Motor neuron (in vitro differentiated cells): ENCODE data around the gene ARHGAP10. TPM values are rescaled to one million over a fixed set of nuclear protein-coding genes. Genes with fewer than 3 reads are reported as not detected.
A peak's percentile ranks its signal among the peaks of the same experiment; 100 is the strongest.

Source experiments
- ATAC-seq, 8 experiments: fragments of 200-7000 bp; cut with Tn5 transposase; replicated peaks in 6 of 8; 2 replicates each; pipeline ENCODE4 v1.8.0; 2021; ENCODE audit warnings: mild to moderate bottlenecking in 8 of 8, moderate library complexity in 8 of 8
- H3K27ac ChIP-seq, 2 donors: fragments of 250-450 bp; sonication (Bioruptor Pico); 2 replicates each; pipeline ENCODE4 v1.9.0; 2021; ENCODE audit warnings: antibody characterized with exemption in 2 of 2, mild to moderate bottlenecking in 2 of 2, moderate library complexity in 1 of 2
- H3K4me1 ChIP-seq, 2 donors: fragments of 250-450 bp; sonication (Bioruptor Pico); replicated peaks in 1 of 2; 2 replicates each; pipeline ENCODE4 v1.6.1; 2021; ENCODE audit warnings: antibody characterized with exemption in 2 of 2, mild to moderate bottlenecking in 2 of 2, moderate library complexity in 1 of 2
- H3K4me3 ChIP-seq, 5 donors: fragments of 250-450 bp; sonication (Bioruptor Pico); 2 replicates each; pipeline ENCODE4 v1.9.0; 2021; ENCODE audit warnings: antibody characterized with exemption in 5 of 5, mild to moderate bottlenecking in 5 of 5, moderate library complexity in 4 of 5
- WGBS, 10 experiments: fragments of 450-650 bp; shearing (Covaris generic); methylation state at CpG; one replicate each; pipeline ENCODE4 v1.0.0; 2022; 5-methylcytosine and 5-hydroxymethylcytosine counted together
- in situ Hi-C, 9 experiments: fragments of 400-800 bp; cut with MboI; loops; one replicate each; pipeline ENCODE4 v1.15.0; 2021; ENCODE audit warnings: low sequenced_read_pairs in 9 of 9, low pct_unique_long_range_greater_than_20kb in 2 of 9; ENCODE audit not compliant: unreplicated experiment in 9 of 9
- total RNA-seq, 8 experiments: library from RNA; unstranded; fragments of 300-600 nt; gene quantifications; 2 replicates each; pipeline versions ENCODE4 v1.2.3 to v1.2.4, GENCODE V29; 2022

Gene ARHGAP10
- total RNA-seq, 8 experiments from 2014 or later = 1.6 to 16.1 (median 8.2) TPM

DNA sequence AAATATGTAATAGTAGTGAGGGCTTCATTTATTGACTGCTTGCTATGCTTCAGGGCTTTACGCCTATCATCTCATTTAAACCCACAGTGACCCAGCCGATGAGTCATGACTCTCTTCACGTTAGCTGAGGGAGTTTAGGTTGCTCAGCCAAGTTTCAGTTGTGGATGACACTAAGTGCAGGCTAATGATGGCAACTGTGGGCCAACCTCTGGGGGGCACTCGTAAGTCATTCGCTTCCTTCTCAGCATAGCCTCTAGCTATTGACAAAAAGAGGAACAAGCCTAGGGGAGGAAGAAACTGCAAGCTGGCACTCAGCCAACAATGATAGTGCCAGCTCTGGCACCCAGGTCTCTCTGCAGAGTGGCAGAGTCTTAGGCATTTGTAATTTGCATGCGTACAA is 325.0 kb downstream of the ARHGAP10 start:
- Histone ChIP-seq H3K4me1 (peaks cover 16 to 17% of the 10 kb centered on the region in 2 donors), H3K27ac (no peak overlapping the region), H3K4me3 (no peak overlapping the region)
- in situ Hi-C loops = no loop called here
- ATAC-seq = peak in 1 of 8 experiments; percentile 53
- WGBS, 10 experiments = 53 to 100% (median 90%) methylated on average over 1 to 6 of the region's 6 CpGs; no CpG with 5 or more reads in 1 of the 10 experiments

DNA sequence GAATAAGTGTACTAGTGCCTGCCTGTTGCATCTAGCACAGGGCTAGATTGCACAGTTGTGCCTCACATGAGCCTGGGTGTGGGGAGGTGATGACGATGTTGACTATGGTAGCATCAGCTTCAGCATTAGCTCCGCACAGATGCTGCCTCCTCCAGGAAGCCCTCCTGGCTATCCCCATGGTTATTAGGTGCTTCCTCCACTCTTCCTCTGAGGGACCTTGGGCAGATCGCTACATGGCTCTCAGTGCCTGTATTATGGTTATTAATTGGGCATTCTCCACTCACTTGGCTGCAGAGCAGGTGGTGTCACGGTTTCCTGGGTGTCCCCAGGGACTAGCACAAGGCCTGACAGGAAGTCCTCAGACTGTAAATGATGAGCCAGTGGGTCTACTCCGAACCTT is 325.6 kb downstream of the ARHGAP10 start:
- H3K4me1 ChIP-seq = peaks cover 16 to 17% of the 10 kb centered on the region in 2 donors
- in situ Hi-C loops = no loop called here
- 58 to 100% (median 100%) methylated on average over 1 to 3 of the region's 5 CpGs; no CpG with 5 or more reads in 3 of the 10 experiments for WGBS, 10 experiments
- no peak for ATAC-seq
- no peak overlapping the region for H3K27ac ChIP-seq
- H3K4me3 ChIP-seq = no peak overlapping the region

DNA sequence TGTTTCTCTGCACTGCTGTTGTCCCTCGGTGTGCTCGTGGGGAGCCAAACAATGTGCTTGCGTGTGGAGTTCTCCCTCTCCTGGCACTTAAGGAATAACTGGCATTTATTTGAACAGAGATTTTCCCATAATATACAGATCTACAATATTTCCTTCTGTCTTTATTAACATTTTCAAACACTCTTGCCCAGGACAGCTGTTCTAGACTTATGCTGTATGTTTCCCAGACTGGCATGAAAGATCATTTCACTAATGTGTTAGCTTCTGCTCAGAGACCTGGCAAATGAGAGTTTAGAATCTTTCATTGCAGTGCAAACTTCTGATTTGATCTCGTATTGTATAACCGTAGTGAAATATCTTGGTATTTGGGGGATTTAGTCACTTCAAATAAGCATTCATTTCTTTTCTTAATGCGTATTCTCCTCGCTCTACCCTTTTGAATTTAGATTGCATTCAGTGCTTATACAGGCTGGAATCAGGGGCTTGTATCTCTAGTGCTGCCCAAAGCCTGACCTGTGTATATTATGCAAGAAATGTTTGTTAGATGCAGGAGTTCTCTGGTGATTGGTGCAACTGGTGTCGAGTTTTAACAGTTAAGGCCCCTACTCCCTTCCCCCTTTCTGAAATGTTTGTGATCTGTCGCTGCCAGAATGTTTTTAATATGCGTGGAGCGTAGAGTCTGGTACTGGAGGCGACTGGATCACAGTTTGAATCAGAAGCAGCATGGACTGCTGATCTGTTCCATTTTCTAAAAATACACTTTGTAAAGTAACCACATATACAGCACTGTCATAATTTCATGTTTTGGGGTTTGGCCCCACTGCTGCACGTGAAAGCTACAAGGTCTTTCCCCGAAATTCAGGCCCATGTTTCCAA is 326.3 kb downstream of the ARHGAP10 start:
- 75 to 95% (median 86%) methylated on average over 3 to 14 of the region's 14 CpGs for WGBS, 10 experiments
- H3K27ac ChIP-seq = no peak overlapping the region
- ATAC-seq = peak in 1 of 8 experiments; percentile 42
- H3K4me3 ChIP-seq = no peak overlapping the region
- H3K4me1 ChIP-seq = peaks cover 16 to 17% of the 10 kb centered on the region in 2 donors
- in situ Hi-C loops = no loop called here

DNA sequence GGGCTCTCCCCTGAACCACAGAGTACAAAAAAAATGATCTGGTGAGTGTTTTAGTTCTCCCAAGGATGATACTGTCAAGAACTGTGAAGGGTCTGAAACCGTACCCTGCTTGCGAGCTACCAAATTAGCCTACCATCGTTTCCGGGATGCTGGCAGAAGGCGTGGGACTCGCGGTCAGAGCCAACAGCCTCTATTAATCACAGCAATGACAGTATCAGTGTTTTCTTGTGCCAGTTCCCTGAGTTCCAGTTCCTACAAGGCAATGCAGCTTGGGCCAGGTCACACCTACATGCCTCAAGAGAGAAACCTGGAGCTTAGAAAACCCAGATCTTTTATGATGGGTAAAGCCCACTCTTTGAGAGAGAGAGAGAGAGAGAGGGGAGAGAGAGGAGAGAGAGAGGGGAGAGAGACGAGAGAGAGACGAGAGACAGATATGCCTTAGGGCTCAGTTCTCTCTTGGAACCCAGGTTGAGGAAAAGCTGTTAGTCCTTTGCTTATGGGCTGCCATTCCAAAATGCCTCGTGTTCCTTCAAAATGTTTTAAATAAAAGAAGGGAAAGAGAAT is 327.8 kb downstream of the ARHGAP10 start:
- no peak overlapping the region for H3K27ac ChIP-seq
- H3K4me1 ChIP-seq = peaks cover 18 to 23% of the 10 kb centered on the region in 2 donors
- 85 to 100% (median 93%) methylated on average over 1 to 8 of the region's 10 CpGs; no CpG with 5 or more reads in 3 of the 10 experiments for WGBS, 10 experiments
- in situ Hi-C loops = no loop called here
- H3K4me3 ChIP-seq = no peak overlapping the region
- no peak for ATAC-seq

DNA sequence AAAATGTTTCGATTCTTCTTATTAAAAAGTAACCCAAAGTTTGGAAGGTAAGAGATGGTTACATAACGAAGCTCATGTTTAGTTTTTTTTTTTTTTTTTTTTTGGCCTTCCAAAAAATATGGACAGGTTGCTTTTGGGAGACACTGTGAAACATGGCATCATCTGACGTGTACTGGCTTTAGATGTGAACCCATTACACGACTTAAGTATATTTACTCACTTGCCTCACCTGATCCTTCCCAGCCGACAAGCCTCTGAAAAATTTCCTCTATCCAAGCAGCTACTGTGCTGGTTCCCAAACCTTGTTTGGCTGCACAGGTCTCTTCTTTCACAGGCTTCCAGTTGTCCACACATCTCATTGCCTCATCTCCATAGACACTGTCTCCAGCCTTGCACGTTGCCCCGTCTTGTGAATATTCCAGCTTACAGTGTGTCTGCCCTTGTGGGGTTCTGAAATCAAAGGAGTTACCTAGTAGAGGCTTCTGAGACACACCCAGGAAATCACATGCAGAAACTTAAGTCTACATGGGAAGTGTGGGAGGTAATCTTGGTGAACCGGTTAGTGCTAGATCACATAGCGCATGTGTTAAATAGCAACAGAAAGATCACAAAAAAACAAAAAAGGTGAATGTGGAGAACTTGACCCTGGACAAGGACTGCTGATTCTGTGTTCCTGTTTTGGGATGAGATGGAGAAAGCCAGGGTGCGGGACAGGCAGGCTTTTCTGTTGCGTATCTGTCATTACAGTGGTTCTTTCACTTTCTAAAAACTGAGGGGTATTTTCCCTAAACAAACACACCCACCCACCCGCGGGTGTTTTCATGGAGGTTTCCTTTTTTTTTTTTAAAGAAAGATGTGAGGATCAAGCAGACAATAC is 328.6 kb downstream of the ARHGAP10 start:
- ATAC-seq = peak in 5 of 8 experiments; percentile 19 to 47 (median 23)

DNA sequence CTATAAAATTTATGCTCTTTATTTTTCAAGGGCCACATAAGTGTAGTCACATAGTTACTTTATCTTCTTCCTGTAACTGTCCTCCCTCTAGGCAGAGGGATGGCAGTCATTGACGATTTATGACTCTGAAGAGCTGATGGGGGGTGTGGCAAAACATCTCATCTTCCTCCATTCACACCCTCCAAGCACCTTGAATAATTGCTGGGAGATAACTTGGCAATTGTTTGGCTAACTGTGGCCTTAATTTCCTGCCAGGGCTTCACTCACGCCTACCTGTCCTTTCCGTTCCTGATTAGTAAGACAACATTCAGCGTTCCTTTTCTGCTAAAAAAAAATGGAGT is 329.2 kb downstream of the ARHGAP10 start:
- peak in 5 of 8 experiments; percentile 2 to 76 (median 75) for ATAC-seq

More for the DNA sequence above, 328.6 kb downstream of the ARHGAP10 start:
- 56 to 100% (median 88%) methylated on average over 1 to 13 of the region's 13 CpGs for WGBS, 10 experiments
- H3K27ac ChIP-seq = no peak overlapping the region
- no peak overlapping the region for H3K4me3 ChIP-seq
- in situ Hi-C loops = no loop called here
- H3K4me1 ChIP-seq = peaks cover 26 to 30% of the 10 kb centered on the region in 2 donors

DNA sequence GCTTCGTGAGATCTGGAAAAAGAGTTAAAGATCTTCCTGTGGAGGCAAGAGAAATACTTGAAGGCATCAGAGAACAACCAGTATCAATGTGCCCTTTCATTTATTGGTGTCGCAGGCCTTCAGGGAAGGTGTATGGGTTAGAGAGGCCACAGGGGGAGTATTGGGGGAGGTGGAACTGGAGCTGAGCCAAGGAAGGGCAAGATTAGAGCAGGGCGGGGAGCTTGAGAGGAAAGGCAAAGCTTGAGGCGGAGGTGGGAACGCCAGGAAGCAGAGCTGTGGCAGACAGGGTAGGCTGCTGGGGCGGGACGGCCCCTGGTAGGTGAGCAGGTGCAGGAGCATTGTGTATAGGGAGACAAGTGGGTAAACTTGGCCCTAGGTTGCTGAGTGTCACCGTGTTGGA is 329.9 kb downstream of the ARHGAP10 start:
- no peak overlapping the region for H3K4me3 ChIP-seq
- H3K4me1 ChIP-seq = peaks cover 26 to 30% of the 10 kb centered on the region in 2 donors
- in situ Hi-C loops = no loop called here
- H3K27ac ChIP-seq = no peak overlapping the region
- peak in 1 of 8 experiments; percentile 19 for ATAC-seq
- 60 to 100% (median 83%) methylated on average over 1 to 5 of the region's 8 CpGs; no CpG with 5 or more reads in 3 of the 10 experiments for WGBS, 10 experiments

More for the DNA sequence above, 329.2 kb downstream of the ARHGAP10 start:
- Histone ChIP-seq H3K4me1 (peaks cover 26 to 30% of the 10 kb centered on the region in 2 donors), H3K4me3 (no peak overlapping the region), H3K27ac (no peak overlapping the region)
- WGBS, 10 experiments = 37 to 100% (median 59%) methylated on average over 1 to 4 of the region's 4 CpGs; no CpG with 5 or more reads in 1 of the 10 experiments
- in situ Hi-C loops = no loop called here

DNA sequence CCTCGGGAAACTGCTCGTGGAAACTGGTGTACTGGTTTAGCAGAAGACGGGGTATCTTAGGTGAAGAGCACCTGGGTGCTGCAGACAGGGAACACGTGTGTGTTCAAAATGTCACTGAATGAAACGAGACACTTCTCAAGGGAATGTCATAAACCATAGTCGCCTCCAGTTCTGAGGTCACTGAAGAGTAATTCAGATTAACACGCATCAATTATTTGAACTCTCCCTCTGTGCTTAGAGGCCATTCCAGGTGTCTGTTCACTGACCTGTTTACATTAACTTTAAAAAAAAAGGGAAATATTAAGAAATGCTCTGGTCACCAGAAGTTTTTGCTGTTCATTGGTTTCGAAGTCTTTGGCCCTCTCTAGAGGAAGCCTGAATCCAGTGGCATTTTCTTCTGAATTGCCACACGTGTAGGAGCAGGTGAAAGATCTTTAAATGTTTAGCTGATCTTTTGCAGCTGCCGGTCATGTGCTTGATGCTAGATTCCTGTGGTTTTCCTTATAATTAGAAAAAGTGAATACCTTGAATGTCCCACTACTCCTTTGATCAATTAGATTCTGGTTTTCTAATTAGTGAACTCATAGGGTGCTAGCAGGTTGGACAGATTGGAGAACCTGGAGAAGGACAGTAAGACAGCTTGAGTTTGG is 330.5 kb downstream of the ARHGAP10 start:
- Histone ChIP-seq H3K4me3 (no peak overlapping the region), H3K27ac (no peak overlapping the region), H3K4me1 (peaks cover 26 to 30% of the 10 kb centered on the region in 2 donors)
- no peak for ATAC-seq
- WGBS, 10 experiments = 73 to 100% (median 92%) methylated on average over 2 to 5 of the region's 10 CpGs; no CpG with 5 or more reads in 1 of the 10 experiments
- in situ Hi-C loops = no loop called here

DNA sequence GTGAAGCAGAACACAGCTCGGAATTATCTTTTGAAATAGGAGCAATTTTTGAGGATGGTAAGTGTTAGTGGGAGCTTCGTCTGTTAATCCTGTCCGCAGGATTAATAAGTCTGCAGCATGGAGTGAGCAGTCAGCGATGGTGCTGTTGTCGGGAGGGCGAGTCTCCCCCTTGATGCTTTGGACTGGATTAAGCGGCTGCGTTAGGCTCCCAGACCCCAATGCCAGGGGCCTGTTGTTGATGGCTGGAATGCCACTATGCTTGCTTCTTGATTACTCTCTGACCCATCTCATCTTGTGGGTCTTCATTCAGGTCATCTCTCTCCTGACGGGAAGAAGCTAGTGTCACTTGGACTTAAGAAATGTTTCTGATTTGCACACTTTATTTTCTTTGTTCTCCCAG is 332.6 kb downstream of the ARHGAP10 start:
- ATAC-seq = no peak
- WGBS, 10 experiments = 47 to 100% (median 92%) methylated on average over 1 to 9 of the region's 9 CpGs; no CpG with 5 or more reads in 3 of the 10 experiments
- peaks cover 25 to 26% of the 10 kb centered on the region in 2 donors for H3K4me1 ChIP-seq
- in situ Hi-C loops = no loop called here
- no peak overlapping the region for H3K4me3 ChIP-seq
- H3K27ac ChIP-seq = no peak overlapping the region

DNA sequence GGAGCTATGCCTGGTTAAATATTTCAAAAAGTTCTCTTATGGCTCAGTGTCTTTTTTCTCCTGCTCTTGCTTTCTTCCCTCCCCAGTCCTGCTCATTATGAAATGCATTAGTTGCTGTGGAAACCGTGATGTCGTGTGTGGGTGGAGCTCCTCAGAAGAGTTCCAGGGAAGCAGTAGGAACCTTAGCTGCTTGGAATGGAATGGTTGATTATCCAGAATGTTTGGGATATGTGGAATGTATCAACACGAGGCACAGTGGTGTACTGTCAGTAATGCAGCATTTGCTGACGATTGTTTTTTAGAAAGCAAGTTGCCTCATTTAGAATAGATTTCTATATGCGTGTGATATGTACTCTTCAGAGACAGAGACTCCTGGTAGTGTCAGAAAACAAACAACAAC is 333.2 kb downstream of the ARHGAP10 start:
- no peak overlapping the region for H3K27ac ChIP-seq
- no peak overlapping the region for H3K4me3 ChIP-seq
- peak; percentile 71 to 85 (median 79) for ATAC-seq
- peaks cover 25 to 26% of the 10 kb centered on the region in 2 donors for H3K4me1 ChIP-seq
- WGBS, 10 experiments = 0 to 80% (median 39%) methylated on average over 2 to 5 of the region's 5 CpGs; no CpG with 5 or more reads in 1 of the 10 experiments
- in situ Hi-C loops = no loop called here

DNA sequence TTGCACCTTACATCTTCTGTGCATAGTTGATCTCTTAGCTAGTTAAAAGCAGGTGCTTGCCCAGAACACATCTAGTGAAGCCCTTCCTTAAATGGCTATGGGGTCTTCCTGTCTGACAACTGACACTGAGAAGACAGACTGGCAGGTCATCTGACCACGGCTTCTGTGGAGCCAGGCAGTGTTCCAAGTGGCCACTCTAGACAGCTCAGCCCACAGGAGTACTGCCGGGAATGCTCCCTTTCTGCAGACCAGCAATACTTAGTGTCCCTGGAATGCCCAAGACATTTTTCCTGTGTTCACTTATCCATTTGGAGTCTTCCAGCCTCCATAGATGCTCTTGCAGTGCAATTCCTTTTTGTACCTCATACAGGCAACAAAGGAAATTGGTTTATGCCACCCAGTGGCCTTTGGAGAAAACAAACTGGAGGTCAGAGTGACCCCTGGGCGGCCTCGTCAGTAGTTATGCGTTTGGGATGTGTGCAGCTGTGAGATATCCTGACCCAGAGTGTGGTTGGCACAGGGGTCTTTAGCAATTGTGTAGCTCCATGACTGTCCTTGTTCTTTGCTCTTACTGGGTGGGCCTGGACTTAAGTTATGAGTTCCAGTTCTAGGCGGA is 335.5 kb downstream of the ARHGAP10 start:
- 86 to 100% (median 94%) methylated on average over 2 to 6 of the region's 6 CpGs; no CpG with 5 or more reads in 6 of the 10 experiments for WGBS, 10 experiments
- no peak for ATAC-seq
- no peak overlapping the region for H3K27ac ChIP-seq
- peaks cover 10 to 13% of the 10 kb centered on the region in 2 donors for H3K4me1 ChIP-seq
- in situ Hi-C loops = no loop called here
- H3K4me3 ChIP-seq = no peak overlapping the region
